KBM-7 (cell line): ENCODE measurements around the gene GJA9.
"Not testable (repeated sequence)": the region's sequence is repeated elsewhere in the genome, so short reads cannot be mapped to it uniquely, and the experiment has no call there.

Source experiments
- DNase-seq: peaks from one replicate; pipeline ENCODE4 v3.0.0-alpha.2; 2015
- in situ Hi-C: fragments of 300-500 bp; cut with MboI; formaldehyde crosslinking; loops from 2 replicates; pipeline ENCODE4 v1.14.3; 2020; ENCODE audit warnings: low sequenced_read_pairs, low pct_unique_long_range_greater_than_20kb, mixed read lengths

The GJA9 gene

DNA sequence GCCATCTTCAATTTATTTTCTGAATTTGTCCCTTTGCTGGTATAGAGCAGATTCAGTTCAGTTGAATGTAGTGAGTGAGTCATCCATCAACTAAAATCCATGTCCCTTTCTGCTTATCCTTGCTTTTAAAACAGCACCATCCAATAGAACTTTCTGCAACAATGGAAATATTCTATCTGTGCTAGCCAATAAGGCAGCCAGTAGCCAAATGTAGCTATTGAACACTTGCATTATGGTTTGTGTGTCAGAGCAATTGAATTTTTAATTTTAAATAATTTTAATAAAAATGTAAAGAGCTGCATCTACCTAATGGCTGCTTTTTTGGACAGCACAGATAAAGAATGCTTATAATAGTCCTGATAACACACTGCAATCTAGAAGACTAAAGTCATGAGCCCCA is at the start of gene GJA9:
Gene GJA9 (minus strand): TSS at position 101 of the 400 bp plus-strand sequence. CDS start 5,489 bp downstream, outside the sequence.
- in situ Hi-C loops, result no loop called here

DNA sequence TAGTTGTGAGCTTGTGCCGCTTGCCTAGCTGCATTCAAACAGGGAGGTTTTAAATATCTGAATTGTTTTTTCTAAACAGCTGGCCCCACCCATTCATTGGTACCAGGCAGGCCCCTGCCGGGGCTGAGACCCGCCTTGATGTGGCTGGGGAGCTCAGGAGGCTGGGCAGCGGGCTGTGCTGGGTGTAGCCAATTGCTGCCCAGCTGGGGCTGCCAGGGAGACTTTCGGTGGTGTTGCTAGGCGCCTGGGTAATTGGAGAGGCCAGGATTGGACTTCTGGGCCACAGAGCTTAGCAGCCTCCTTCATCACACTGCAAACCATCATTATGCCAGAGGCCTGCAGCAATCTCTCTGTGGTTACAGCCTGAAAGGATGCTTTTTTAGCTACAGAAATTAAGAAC is 48.1 kb upstream of the GJA9 start:
- no peak for DNase-seq

More for the DNA sequence above, at the start of gene GJA9:
- no peak for DNase-seq

GRCh38 chr1:38929054-38929453 is 47.7 kb upstream of the GJA9 start:
- in situ Hi-C loops, result no loop called here
- no peak for DNase-seq

More for the DNA sequence above, 48.1 kb upstream of the GJA9 start:
- in situ Hi-C loops, result no loop called here

DNA sequence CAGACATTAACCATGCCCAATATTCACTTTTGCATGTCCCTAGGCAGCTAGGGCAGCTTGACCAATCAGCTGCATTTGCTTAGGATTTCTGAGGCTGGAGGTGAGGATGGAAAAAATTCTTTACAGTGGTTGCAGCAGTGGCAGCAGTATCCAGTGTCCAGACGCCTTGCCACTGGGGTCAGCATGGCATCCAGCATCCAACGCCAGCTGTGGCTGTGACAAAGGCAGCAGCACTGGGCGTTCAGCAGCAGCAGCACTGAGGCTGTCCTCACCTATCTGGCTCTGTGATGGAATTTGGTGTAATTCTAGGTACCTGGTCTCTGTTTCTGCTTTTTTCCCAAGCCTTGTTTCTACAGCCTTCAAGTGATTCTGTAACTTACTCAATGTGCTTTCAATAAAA is 44.7 kb upstream of the GJA9 start:
- in situ Hi-C loops, result no loop called here
- DNase-seq, result no peak

- in situ Hi-C loops, result no loop called here
- DNase-seq, result no peak
Observed at GRCh38 chr1:38925391-38925790, 44.0 kb upstream of the GJA9 start.

DNA sequence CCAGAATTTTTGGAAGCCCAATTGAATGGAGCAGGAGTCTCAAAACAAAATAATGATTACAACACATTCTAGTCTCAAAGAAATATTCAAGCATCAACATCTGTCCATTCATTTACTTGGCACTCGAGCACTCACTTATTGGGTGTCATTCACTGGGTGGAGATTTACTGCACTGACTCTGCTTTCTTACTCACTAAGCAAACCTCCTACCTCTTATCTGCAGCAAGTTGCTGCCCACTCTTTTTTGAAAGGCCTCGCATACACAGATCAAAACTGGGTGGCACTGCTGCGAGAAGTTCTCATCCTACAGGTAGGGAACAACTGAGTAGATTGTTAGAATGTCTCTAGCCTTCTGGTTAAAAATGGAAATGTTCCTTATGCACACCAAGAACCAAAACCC is 42.2 kb upstream of the GJA9 start:
- in situ Hi-C loops, result no loop called here
- DNase-seq, result no peak

GRCh38 chr1:38919130-38919529 is 37.7 kb upstream of the GJA9 start:
- in situ Hi-C loops, result no loop called here
- no peak for DNase-seq

- no peak for DNase-seq
- in situ Hi-C loops, result no loop called here
Observed at GRCh38 chr1:38918568-38918967, 37.2 kb upstream of the GJA9 start.

- in situ Hi-C loops, result no loop called here
- no peak for DNase-seq
Observed at GRCh38 chr1:38917772-38918171, 36.4 kb upstream of the GJA9 start.

GRCh38 chr1:38917337-38917736 is 36.0 kb upstream of the GJA9 start:
- in situ Hi-C loops, result no loop called here
- DNase-seq, result no peak

GRCh38 chr1:38915352-38915948 is 34.1 kb upstream of the GJA9 start:
- no peak for DNase-seq
- in situ Hi-C loops, result no loop called here

DNA sequence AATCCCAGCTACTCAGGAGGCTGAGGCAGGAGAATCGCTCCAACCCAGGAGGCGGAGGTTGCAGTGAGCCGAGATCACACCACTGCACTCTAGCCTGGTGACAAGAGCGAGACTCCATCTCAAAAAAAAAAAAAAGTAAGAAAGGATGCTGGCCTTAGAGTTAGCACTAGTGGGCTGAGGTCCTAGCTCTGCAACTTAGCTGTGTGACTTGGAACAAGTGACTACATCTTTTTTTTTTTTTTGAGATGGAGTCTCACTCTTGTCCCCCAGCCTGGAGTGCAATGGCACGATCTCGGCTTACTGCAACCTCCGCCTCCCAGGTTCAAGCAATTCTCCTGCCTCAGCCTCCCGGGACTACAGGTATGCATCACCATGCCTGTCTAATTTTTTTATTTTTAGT is 33.5 kb upstream of the GJA9 start:
- in situ Hi-C loops, DNase-seq: not testable (repeated sequence)

DNA sequence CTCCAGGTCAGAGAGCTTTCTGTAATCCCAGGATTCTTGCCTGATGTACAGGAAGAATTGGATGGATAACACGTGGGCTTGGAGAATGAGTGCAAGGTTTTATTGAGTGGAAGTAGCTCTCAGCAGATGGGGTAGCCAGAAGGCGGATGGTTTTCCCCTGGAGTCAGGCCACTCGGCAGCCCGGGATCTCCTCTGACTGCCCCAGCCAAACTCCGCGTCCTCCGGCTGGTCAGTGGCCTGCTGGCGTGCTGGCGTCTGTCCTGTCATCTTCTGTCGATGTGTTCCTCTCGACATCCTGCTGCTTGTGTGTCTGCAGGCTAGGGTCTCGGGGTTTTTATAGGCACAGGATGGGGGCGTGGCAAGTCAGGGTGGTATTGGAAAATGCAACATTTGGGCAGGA is 27.4 kb upstream of the GJA9 start:
- in situ Hi-C loops, result no loop called here
- no peak for DNase-seq

- no peak for DNase-seq
- in situ Hi-C loops, result no loop called here
Observed at GRCh38 chr1:38905985-38906384, 24.6 kb upstream of the GJA9 start.

GRCh38 chr1:38899560-38899959 is 18.2 kb upstream of the GJA9 start:
- in situ Hi-C loops, result no loop called here
- DNase-seq, result no peak

DNA sequence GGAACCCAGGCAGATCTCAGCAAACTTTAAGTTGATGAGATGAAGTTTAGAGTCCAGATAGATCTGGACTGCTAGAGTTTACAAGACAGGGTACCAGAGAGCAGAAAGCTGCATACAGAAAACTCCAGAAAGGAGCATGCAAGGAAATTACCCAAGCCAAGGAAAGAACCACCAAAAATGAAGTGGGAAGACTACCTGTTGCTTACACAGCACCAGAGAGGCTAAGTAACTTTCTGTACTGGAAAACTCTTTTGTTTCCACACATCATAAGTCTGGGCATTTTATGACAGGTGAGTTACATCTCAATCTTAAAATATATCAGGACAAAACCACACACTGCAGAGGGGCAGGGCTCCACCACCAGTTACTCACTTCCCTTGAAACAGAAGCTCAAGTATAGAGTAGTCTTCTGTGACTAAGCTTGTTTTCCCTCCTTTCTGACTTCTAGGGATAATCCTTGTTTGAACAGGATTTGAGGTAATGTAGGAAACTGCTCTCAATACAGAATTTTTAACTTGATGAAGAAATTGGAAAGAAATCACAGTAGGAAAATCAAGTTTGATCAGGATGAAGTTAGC is 17.4 kb upstream of the GJA9 start:
- in situ Hi-C loops, result no loop called here
- DNase-seq, result no peak

- DNase-seq, result no peak
- in situ Hi-C loops, result no loop called here
Observed at GRCh38 chr1:38896169-38896568, 14.8 kb upstream of the GJA9 start.

GRCh38 chr1:38892976-38893375 is 11.6 kb upstream of the GJA9 start:
- no peak for DNase-seq
- in situ Hi-C loops, result no loop called here

- in situ Hi-C loops, result no loop called here
- no peak for DNase-seq
Observed at GRCh38 chr1:38891753-38892152, 10.4 kb upstream of the GJA9 start.

GRCh38 chr1:38889589-38889988 is 8.2 kb upstream of the GJA9 start:
- in situ Hi-C loops, result no loop called here
- no peak for DNase-seq
